Stimulated activated CD8-positive, alpha-beta memory T cell treated with anti-CD3 and anti-CD28 coated beads, Interleukin-4, amount 100 ng/mL, for 24 hours (primary cell): Measurements from ENCODE around the gene XPA.
"Not testable (repeated sequence)": the region's sequence is repeated elsewhere in the genome, so short reads cannot be mapped to it uniquely, and the experiment has no call there.

Experiments used
- DNase-seq: peaks from one replicate; pipeline ENCODE4 v3.0.0-alpha.2; 2020; ENCODE audit warnings: low read depth

The XPA gene

GRCh38 chr9:97703437-97704344 lies 6.6 kb upstream of the XPA start:
- no peak for DNase-seq

- not testable (repeated sequence) for DNase-seq
Measured at GRCh38 chr9:97699824-97700223, 2.7 kb upstream of the XPA start.

GRCh38 chr9:97699281-97699680 lies 2.1 kb upstream of the XPA start:
- not testable (repeated sequence) for DNase-seq

- DNase-seq = no peak
Measured at GRCh38 chr9:97698865-97699264, 1.7 kb upstream of the XPA start.

- DNase-seq = no peak
Measured at GRCh38 chr9:97697837-97698236, 697 bp upstream of the XPA start.

GRCh38 chr9:97695995-97696802 lies 941 bp downstream of the XPA start:
- DNase-seq = no peak

GRCh38 chr9:97695390-97695789 lies 1.8 kb downstream of the XPA start:
- no peak for DNase-seq

GRCh38 chr9:97694769-97695168 lies 2.4 kb downstream of the XPA start:
- DNase-seq = no peak

GRCh38 chr9:97689401-97690180 lies 7.5 kb downstream of the XPA start:
- no peak for DNase-seq

GRCh38 chr9:97688654-97689053 lies 8.5 kb downstream of the XPA start:
- no peak for DNase-seq

- DNase-seq = no peak
Measured at GRCh38 chr9:97682242-97682641, 14.9 kb downstream of the XPA start.

GRCh38 chr9:97675655-97676054 lies 21.5 kb downstream of the XPA start:
- no peak for DNase-seq

GRCh38 chr9:97673922-97674321 lies 23.2 kb downstream of the XPA start:
- no peak for DNase-seq

GRCh38 chr9:97672403-97672802 lies 24.7 kb downstream of the XPA start:
- DNase-seq = no peak

- no peak for DNase-seq
Measured at GRCh38 chr9:97670586-97670985, 26.6 kb downstream of the XPA start.

- DNase-seq = peak; percentile 6
Measured at GRCh38 chr9:97668485-97668884, 28.7 kb downstream of the XPA start.

GRCh38 chr9:97666907-97667686 lies 30.0 kb downstream of the XPA start:
- no peak for DNase-seq

GRCh38 chr9:97665742-97666141 lies 31.4 kb downstream of the XPA start:
- no peak for DNase-seq

GRCh38 chr9:97660847-97661246 lies 36.3 kb downstream of the XPA start:
- DNase-seq = no peak

GRCh38 chr9:97660340-97660739 lies 36.8 kb downstream of the XPA start:
- no peak for DNase-seq

GRCh38 chr9:97659771-97660170 lies 37.4 kb downstream of the XPA start:
- no peak for DNase-seq

GRCh38 chr9:97658707-97659106 lies 38.4 kb downstream of the XPA start:
- no peak for DNase-seq
